ENCODE results near the gene AKT3. TPM values are rescaled to one million over a fixed set of nuclear protein-coding genes. Genes with fewer than 3 reads are reported as not detected.

The AKT3 gene
- total RNA-seq, 1 donor from 2014 or later: 36.2 TPM

GRCh38 chr1:243842978-243843511, 7.0 kb downstream of the AKT3 start:
- Mint-ChIP-seq H3K4me1 (peaks cover 7% of the 10 kb centered on the region), H3K27ac (no peak overlapping the region), H3K4me3 (no peak overlapping the region), H3K27me3 (ENCODE audit: insufficient read depth, low read depth) (no peaks in the 10 kb centered on the region), H3K9me3 (peaks cover 11% of the 10 kb centered on the region), H3K36me3 (peaks cover 28% of the 10 kb centered on the region)
- Histone ChIP-seq H3K4me3 (no peak overlapping the region), H3K36me3 (no peaks in the 10 kb centered on the region), H3K79me2 (ENCODE audit: low read depth) (peaks cover 31% of the 10 kb centered on the region), H3K27ac (no peak overlapping the region), H3K9ac (no peak overlapping the region), H2AFZ (replicated peaks) (no peak overlapping the region), H3K9me3 (ENCODE audit: low read depth) (no peaks in the 10 kb centered on the region), H3K27me3 (no peaks in the 10 kb centered on the region), H4K20me1 (ENCODE audit: low read depth) (no peaks in the 10 kb centered on the region), H3K4me2 (no peak overlapping the region), H3K4me1 (peaks cover 2% of the 10 kb centered on the region), H3F3A (ENCODE audit: low read depth) (peaks cover 4% of the 10 kb centered on the region)
- DNase-seq (ENCODE audit: low spot score): no peak
- TF ChIP-seq EZH2phosphoT487 (IDR thresholded peaks at IDR 0.05) (no peak), CTCF (IDR thresholded peaks at IDR 0.05) (no peak), EZH2 (IDR thresholded peaks at IDR 0.05) (no peak)

GRCh38 chr1:243842161-243842560, 7.9 kb downstream of the AKT3 start:
- H3K79me2 ChIP-seq (ENCODE audit: low read depth): peaks cover 22% of the 10 kb centered on the region
- H3K27ac ChIP-seq: no peak overlapping the region
- no peak overlapping the region for H2AFZ ChIP-seq (replicated peaks)
- Mint-ChIP-seq H3K36me3 (peaks cover 35% of the 10 kb centered on the region), H3K4me1 (peaks cover under 1% of the 10 kb centered on the region), H3K4me3 (no peak overlapping the region), H3K9me3 (peaks cover 17% of the 10 kb centered on the region), H3K27me3 (ENCODE audit: insufficient read depth, low read depth) (no peaks in the 10 kb centered on the region), H3K27ac (no peak overlapping the region)
- DNase-seq (ENCODE audit: low spot score): no peak
- H3K27me3 ChIP-seq: no peaks in the 10 kb centered on the region
- peaks cover 3% of the 10 kb centered on the region for H3K36me3 ChIP-seq
- H3K4me3 ChIP-seq: no peak overlapping the region
- H3K9ac ChIP-seq: no peak overlapping the region
- no peak for TF ChIP-seq EZH2 (IDR thresholded peaks at IDR 0.05)
- TF ChIP-seq CTCF (IDR thresholded peaks at IDR 0.05): no peak
- TF ChIP-seq EZH2phosphoT487 (IDR thresholded peaks at IDR 0.05): no peak
- H4K20me1 ChIP-seq (ENCODE audit: low read depth): no peaks in the 10 kb centered on the region
- no peak overlapping the region for H3K4me2 ChIP-seq
- H3K9me3 ChIP-seq (ENCODE audit: low read depth): no peaks in the 10 kb centered on the region
- no peaks in the 10 kb centered on the region for H3F3A ChIP-seq (ENCODE audit: low read depth)
- H3K4me1 ChIP-seq: no peaks in the 10 kb centered on the region

- Histone ChIP-seq H3K9ac (no peak overlapping the region), H3K36me3 (peaks cover 6% of the 10 kb centered on the region), H3K4me1 (no peaks in the 10 kb centered on the region), H3K79me2 (ENCODE audit: low read depth) (peaks cover 16% of the 10 kb centered on the region), H4K20me1 (ENCODE audit: low read depth) (no peaks in the 10 kb centered on the region), H3K9me3 (ENCODE audit: low read depth) (no peaks in the 10 kb centered on the region), H3K27ac (no peak overlapping the region), H3K4me3 (no peak overlapping the region), H3K27me3 (no peaks in the 10 kb centered on the region), H3K4me2 (no peak overlapping the region), H3F3A (ENCODE audit: low read depth) (no peaks in the 10 kb centered on the region), H2AFZ (replicated peaks) (no peak overlapping the region)
- Mint-ChIP-seq H3K4me1 (no peaks in the 10 kb centered on the region), H3K27ac (no peak overlapping the region), H3K36me3 (peaks cover 39% of the 10 kb centered on the region), H3K27me3 (ENCODE audit: insufficient read depth, low read depth) (no peaks in the 10 kb centered on the region), H3K4me3 (no peak overlapping the region), H3K9me3 (peaks cover 21% of the 10 kb centered on the region)
- TF ChIP-seq EZH2 (IDR thresholded peaks at IDR 0.05) (no peak), CTCF (IDR thresholded peaks at IDR 0.05) (no peak), EZH2phosphoT487 (IDR thresholded peaks at IDR 0.05) (no peak)
- no peak for DNase-seq (ENCODE audit: low spot score)
These were observed 8.5 kb downstream of the AKT3 start for GRCh38 chr1:243841507-243841906.

Measured in neural progenitor cell (in vitro differentiated cells).